GM18498 (cell line): ENCODE measurements around the gene CTSH.

Experiments
- ATAC-seq: cut with Tn5 transposase; IDR thresholded peaks from one replicate; pipeline ENCODE4 v1.9.1; 2021; ENCODE audit warnings: mild to moderate bottlenecking, moderate library complexity; ENCODE audit not compliant: unreplicated experiment

CTSH gene

GRCh38 chr15:78944669-78945407, at the start of gene CTSH:
TSS of gene CTSH (minus strand) at chr15:78945046. CDS start at chr15:78944981, 65 bp downstream.
- peak; percentile 76 for ATAC-seq

GRCh38 chr15:78993931-78994530, 49.2 kb upstream of the CTSH start:
- ATAC-seq, result no peak

GRCh38 chr15:78993257-78993930, 48.5 kb upstream of the CTSH start:
- ATAC-seq, result no peak

GRCh38 chr15:78992416-78993256, 47.8 kb upstream of the CTSH start:
- ATAC-seq, result no peak

GRCh38 chr15:78991879-78992278, 47.0 kb upstream of the CTSH start:
- ATAC-seq, result no peak

- ATAC-seq, result no peak
These were observed 46.6 kb upstream of the CTSH start for GRCh38 chr15:78991476-78991875.

GRCh38 chr15:78990278-78990677, 45.4 kb upstream of the CTSH start:
- ATAC-seq, result no peak

- no peak for ATAC-seq
These were observed 44.9 kb upstream of the CTSH start for GRCh38 chr15:78989701-78990240.

GRCh38 chr15:78988361-78988911, 43.6 kb upstream of the CTSH start:
- ATAC-seq, result no peak

- no peak for ATAC-seq
These were observed 42.9 kb upstream of the CTSH start for GRCh38 chr15:78987556-78988360.

GRCh38 chr15:78985859-78986475, 41.1 kb upstream of the CTSH start:
- no peak for ATAC-seq

- no peak for ATAC-seq
These were observed 39.2 kb upstream of the CTSH start for GRCh38 chr15:78984041-78984440.

- ATAC-seq, result no peak
These were observed 38.5 kb upstream of the CTSH start for GRCh38 chr15:78983146-78983918.

GRCh38 chr15:78982736-78983135, 37.9 kb upstream of the CTSH start:
- no peak for ATAC-seq

- no peak for ATAC-seq
These were observed 36.9 kb upstream of the CTSH start for GRCh38 chr15:78981532-78982313.

GRCh38 chr15:78979456-78980320, 34.8 kb upstream of the CTSH start:
- no peak for ATAC-seq
